GM12874 (cell line): ENCODE results near the gene SPNS2.

Experiments
- CTCF ChIP-seq: IDR thresholded peaks from 2 replicates; pipeline ENCODE4 v1.5.1; 2011; ENCODE audit warnings: low read depth, mild to moderate bottlenecking, control low read depth, low read length, moderate library complexity; ENCODE audit not compliant: insufficient read depth

The SPNS2 gene

GRCh38 chr17:4547118-4547906, 48.6 kb downstream of the SPNS2 start:
- no peak for TF ChIP-seq CTCF

- no peak for TF ChIP-seq CTCF
Observed at GRCh38 chr17:4548061-4548461, 49.4 kb downstream of the SPNS2 start.

GRCh38 chr17:4548721-4549531, 50.2 kb downstream of the SPNS2 start:
- TF ChIP-seq CTCF = no peak

GRCh38 chr17:4549781-4550533, 51.3 kb downstream of the SPNS2 start:
- no peak for TF ChIP-seq CTCF

DNA sequence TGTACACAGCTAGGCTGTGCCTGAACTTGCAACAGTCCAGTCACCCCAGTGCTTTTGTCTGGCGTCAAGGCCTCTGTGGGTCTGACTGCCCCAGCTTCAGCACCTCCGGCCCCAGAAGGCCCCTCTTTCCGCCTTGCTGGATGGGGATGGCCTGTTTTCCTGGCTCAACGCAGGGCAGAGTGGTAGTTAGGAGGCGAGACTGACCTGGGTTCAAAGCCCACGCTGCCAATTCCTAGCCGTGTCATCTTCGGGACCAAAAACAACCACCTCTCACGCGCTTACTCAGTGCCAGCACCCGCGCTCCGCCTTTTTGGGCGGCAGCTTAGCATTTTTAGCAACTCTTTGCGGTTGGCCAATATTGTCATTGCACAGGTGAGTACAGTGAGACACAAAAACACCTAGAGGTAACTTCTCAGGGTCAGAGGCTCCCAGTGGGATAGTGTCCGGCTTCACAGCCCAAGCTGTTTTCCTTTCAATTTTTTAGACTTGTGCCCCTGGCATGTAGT, 51.9 kb downstream of the SPNS2 start:
- no peak for TF ChIP-seq CTCF

DNA sequence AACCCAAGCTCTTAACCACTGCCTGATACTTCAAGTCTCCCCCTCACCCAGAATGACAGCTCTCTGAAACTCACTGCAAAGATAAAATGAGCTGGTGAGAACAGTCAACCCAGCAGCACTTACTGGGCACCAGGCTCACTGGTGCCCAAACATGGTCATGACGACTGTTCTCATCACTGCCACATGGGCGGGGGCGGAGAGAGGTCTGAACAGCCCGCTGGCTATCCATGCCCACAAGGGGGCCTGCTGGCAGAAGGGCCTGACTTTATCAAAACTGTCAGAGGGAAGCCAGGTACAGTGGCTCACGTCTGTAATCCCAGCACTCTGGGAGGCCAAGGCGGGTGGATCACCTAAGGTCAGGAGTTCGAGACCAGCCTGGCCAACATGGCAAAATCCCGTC, 52.5 kb downstream of the SPNS2 start:
- TF ChIP-seq CTCF = no peak
